Measurements from ENCODE around the gene TRPM7.
"Not testable (repeated sequence)": the region's sequence is repeated elsewhere in the genome, so short reads cannot be mapped to it uniquely, and the experiment has no call there.

Gene TRPM7

GRCh38 chr15:50576166-50576565 is 110.4 kb downstream of the TRPM7 start:
- DNase-seq (ENCODE audit: low read depth in 2 of 2), result peak in 1 of 2 experiments; percentile 5

GRCh38 chr15:50573842-50574241 is 112.8 kb downstream of the TRPM7 start:
- DNase-seq (ENCODE audit: low read depth in 2 of 2), result not testable (repeated sequence)

GRCh38 chr15:50563756-50564155 is 122.8 kb downstream of the TRPM7 start:
- no peak for DNase-seq (ENCODE audit: low read depth in 2 of 2)

- DNase-seq (ENCODE audit: low read depth in 2 of 2), result no peak
These were observed 123.6 kb downstream of the TRPM7 start for GRCh38 chr15:50562735-50563640.

GRCh38 chr15:50558012-50558411 is 128.6 kb downstream of the TRPM7 start:
- DNase-seq (ENCODE audit: low read depth in 2 of 2), result no peak

- DNase-seq (ENCODE audit: low read depth in 2 of 2), result no peak
These were observed 129.8 kb downstream of the TRPM7 start for GRCh38 chr15:50556642-50557371.

- DNase-seq (ENCODE audit: low read depth in 2 of 2), result no peak
These were observed 134.4 kb downstream of the TRPM7 start for GRCh38 chr15:50552238-50552637.

- no peak for DNase-seq (ENCODE audit: low read depth in 2 of 2)
These were observed 137.3 kb downstream of the TRPM7 start for GRCh38 chr15:50549326-50549725.

GRCh38 chr15:50546566-50546965 is 140.0 kb downstream of the TRPM7 start, which contains the start of gene USP50:
TSS of gene USP50 (minus strand) at chr15:50546666. CDS start at chr15:50546525, 141 bp downstream.
- no peak for DNase-seq (ENCODE audit: low read depth in 2 of 2)

GRCh38 chr15:50544368-50544767 is 142.2 kb downstream of the TRPM7 start:
- DNase-seq (ENCODE audit: low read depth in 2 of 2), result no peak

- no peak for DNase-seq (ENCODE audit: low read depth in 2 of 2)
These were observed 143.0 kb downstream of the TRPM7 start for GRCh38 chr15:50543556-50543955.

- no peak for DNase-seq (ENCODE audit: low read depth in 2 of 2)
These were observed 143.7 kb downstream of the TRPM7 start for GRCh38 chr15:50542887-50543210.

GRCh38 chr15:50531766-50532165 is 154.8 kb downstream of the TRPM7 start:
- no peak for DNase-seq (ENCODE audit: low read depth in 2 of 2)

- DNase-seq (ENCODE audit: low read depth in 2 of 2), result no peak
These were observed 155.4 kb downstream of the TRPM7 start for GRCh38 chr15:50531163-50531562.

- DNase-seq (ENCODE audit: low read depth in 2 of 2), result no peak
These were observed 162.7 kb downstream of the TRPM7 start for GRCh38 chr15:50523851-50524251.

GRCh38 chr15:50519740-50520425 is 166.7 kb downstream of the TRPM7 start:
- no peak for DNase-seq (ENCODE audit: low read depth in 2 of 2)

GRCh38 chr15:50513001-50513400 is 173.6 kb downstream of the TRPM7 start:
- DNase-seq (ENCODE audit: low read depth in 2 of 2), result no peak
